Body of pancreas (tissue), 4 donors: Measurements from ENCODE around the gene ADAMTS17.

ENCODE experiments used
- CTCF ChIP-seq, 7 experiments: fragments of 450-650 bp in 4 of 7; fragments of 200-600 bp in 3 of 7; sonication (generic) in 3 of 7; IDR thresholded peaks; one replicate each; pipeline ENCODE4 v1.5.1; 2016 to 2019; ENCODE audit warnings: antibody characterized with exemption in 7 of 7
- POLR2A ChIP-seq, 3 donors: fragments of 450-650 bp; IDR thresholded peaks; one replicate each; pipeline ENCODE4 v1.6.1; 2016; ENCODE audit warnings: antibody characterized with exemption in 3 of 3, mild to moderate bottlenecking in 2 of 3

GRCh38 chr15:100099976-100100375 is 241.8 kb downstream of the ADAMTS17 start:
- TF ChIP-seq CTCF (IDR thresholded peaks at IDR 0.05) = no peak
- no peak for TF ChIP-seq POLR2A (IDR thresholded peaks at IDR 0.05)
